Psoas muscle (tissue), 8 donors: ENCODE results near the gene DOK3. TPM values are rescaled to one million over a fixed set of nuclear protein-coding genes. Genes with fewer than 3 reads are reported as not detected.

ENCODE experiments used
- ATAC-seq, 4 donors: fragments of 200-7000 bp; cut with Tn5 transposase; one replicate each; pipeline ENCODE4 v1.9.1; 2020; ENCODE audit warnings: moderate library complexity in 3 of 4, mild to moderate bottlenecking in 2 of 4
- DNase-seq, 2 donors: peaks; one replicate each; pipeline ENCODE4 v3.0.0-alpha.2; 2020
- H3K27ac ChIP-seq: fragments of 200-600 bp; one replicate; pipeline ENCODE4 v1.8.0; 2022
- H3K27me3 ChIP-seq, 3 donors: fragments of 200-600 bp in 1 of 3; one replicate each; pipeline versions ENCODE4 v1.6.1 to v1.8.0; 2013 to 2022; ENCODE audit warnings: low read length in 2 of 3, mild to moderate bottlenecking in 2 of 3, moderate library complexity in 1 of 3; ENCODE audit not compliant: insufficient read depth in 3 of 3
- H3K36me3 ChIP-seq, 2 donors: fragments of 200-600 bp in 1 of 2; one replicate each; pipeline versions ENCODE4 v1.6.1 to v1.8.0; 2013 to 2022; ENCODE audit warnings: low read depth in 1 of 2, mild to moderate bottlenecking in 1 of 2, moderate library complexity in 1 of 2; ENCODE audit not compliant: insufficient read depth in 1 of 2
- H3K4me1 ChIP-seq: fragments of 200-600 bp; one replicate; pipeline ENCODE4 v1.8.0; 2022
- H3K4me3 ChIP-seq: fragments of 200-600 bp; one replicate; pipeline ENCODE4 v1.8.0; 2022; ENCODE audit warnings: mild to moderate bottlenecking
- H3K9me3 ChIP-seq: fragments of 200-600 bp; one replicate; pipeline ENCODE4 v1.8.0; 2022
- CTCF ChIP-seq: fragments of 200-600 bp; IDR thresholded peaks from one replicate; pipeline ENCODE4 v1.8.0; 2022; ENCODE audit warnings: antibody characterized with exemption
- WGBS, 3 donors: extraction: QIAGEN DNeasy Blood & Tissue Kit; methylation state at CpG; one replicate each; pipeline versions ENCODE4 v1.1.6 to v1.1.7; 2013; 5-methylcytosine and 5-hydroxymethylcytosine counted together
- intact Hi-C, 2 donors: fragments of 100-400 bp; cut with DNase I; formaldehyde crosslinking; loops; one replicate each; pipeline versions ENCODE4 v1.11.0 to v1.14.2; 2022
- polyA plus RNA-seq, 3 donors: library from polyadenylated mRNA; stranded (reverse); fragments of 200-250 nt; gene quantifications; one replicate each; pipeline ENCODE4 v1.2.3, GENCODE V29; 2013
- total RNA-seq, 4 donors: library from RNA; stranded (reverse); fragmentation: NEBNext Ultra II Directional in 2 of 4; extraction: Animal tissue kit (Norgen Biotek cat#: 25700) in 2 of 4; gene quantifications; one replicate each; pipeline versions ENCODE4 v1.2.1 to v1.2.4, GENCODE V29; 2021 to 2023
- donor health status: healthy with polysubstance abuse.
- donor health status: DM: no; HTN: no; CAD: no; lungs with moderate emphysema.
- donor health status: Bipolar disorder and iron deficiency.
- donor health status: healthy.
- donor health status: DM: yes; HTN: yes; CAD: no.
- donor health status: DM: no; HTN: no; CAD: no.
- donor health status: DM: no; HTN: no; CAD: no.
- donor health status: DM: yes; HTN: yes; CAD: no.

Gene DOK3
- total and polyA plus RNA-seq, 7 donors = 0.44 to 5.4 (median 3.3) TPM

- no peak for DNase-seq
- peaks cover 0 to 12% of the 10 kb centered on the region in 2 donors for H3K36me3 ChIP-seq
- H3K4me1 ChIP-seq = peaks cover 9% of the 10 kb centered on the region
- 57 to 70% (median 67%) methylated on average over 6 of the region's 6 CpGs for WGBS, 3 donors
- no peaks in the 10 kb centered on the region for H3K9me3 ChIP-seq
- intact Hi-C loops = loop anchor here (2.0 to 5.0 kb wide), 4 partner anchors 45 to 109 kb away; partner anchors contain the start of gene F12 (in 1 of the 2)
- no peaks in the 10 kb centered on the region for H3K27me3 ChIP-seq
- no peak for TF ChIP-seq CTCF
- no peak for ATAC-seq
- H3K4me3 ChIP-seq = no peak overlapping the region
- no peak overlapping the region for H3K27ac ChIP-seq
These were observed 9.8 kb downstream of the DOK3 start for GRCh38 chr5:177499842-177500241.

GRCh38 chr5:177498013-177498787 lies 11.4 kb downstream of the DOK3 start:
- Histone ChIP-seq H3K4me1 (peaks cover 26% of the 10 kb centered on the region), H3K4me3 (peak overlapping the region; percentile 85), H3K27ac (peak overlapping the region; percentile 94), H3K9me3 (no peaks in the 10 kb centered on the region), H3K36me3 (peaks cover 0 to 14% of the 10 kb centered on the region in 2 donors), H3K27me3 (no peaks in the 10 kb centered on the region)
- DNase-seq (peak; percentile 62 to 81), ATAC-seq (peak in 1 of 4 donors; percentile 4)
- 16 to 24% (median 17%) methylated on average over 41 to 48 of the region's 48 CpGs for WGBS, 3 donors
- intact Hi-C loops = no loop called here
- TF ChIP-seq CTCF = no peak

- WGBS, 3 donors = 0 to 1% (median 0%) methylated on average over 50 to 73 of the region's 73 CpGs
- peak; percentile 83 to 86 (median 84) for ATAC-seq
- Histone ChIP-seq H3K4me1 (peaks cover 33% of the 10 kb centered on the region), H3K9me3 (no peaks in the 10 kb centered on the region), H3K27me3 (no peaks in the 10 kb centered on the region), H3K4me3 (peak within 1 kb of the TSS; percentile 85), H3K36me3 (peaks cover 0 to 22% of the 10 kb centered on the region in 2 donors), H3K27ac (peak within 1 kb of the TSS; percentile 94)
- TF ChIP-seq CTCF = no peak
- peak; percentile 96 to 98 for DNase-seq
- intact Hi-C loops = no loop called here
These were observed 12.2 kb downstream of the DOK3 start, which contains the start of gene PDLIM7 for GRCh38 chr5:177497292-177498012. Gene PDLIM7 (minus strand): TSS chr5:177497604. CDS start chr5:177496512, 1,092 bp downstream.

- 0 to 3% (median 0%) methylated on average over 16 to 29 of the region's 29 CpGs for WGBS, 3 donors
- DNase-seq (peak; percentile 87 to 94), ATAC-seq (peak; percentile 69 to 77 (median 74))
- H3K36me3 ChIP-seq = peaks cover 0 to 28% of the 10 kb centered on the region in 2 donors
- peaks cover 39% of the 10 kb centered on the region for H3K4me1 ChIP-seq
- intact Hi-C loops = no loop called here
- peak overlapping the region; percentile 94 for H3K27ac ChIP-seq
- no peaks in the 10 kb centered on the region for H3K27me3 ChIP-seq
- H3K4me3 ChIP-seq = peak overlapping the region; percentile 85
- H3K9me3 ChIP-seq = no peaks in the 10 kb centered on the region
- TF ChIP-seq CTCF = no peak
These were observed 12.8 kb downstream of the DOK3 start for GRCh38 chr5:177496727-177497291.
